Endothelial cell (in vitro differentiated cells): ENCODE results near the gene MRPL21. TPM values are rescaled to one million over a fixed set of nuclear protein-coding genes. Genes with fewer than 3 reads are reported as not detected.

Source experiments
- DNase-seq: peaks from one replicate; pipeline ENCODE4 v3.0.0; 2021; ENCODE audit warnings: low spot score
- H3K27ac Mint-ChIP-seq: one replicate; pipeline ENCODE4 v1.8.0; 2021; ENCODE audit warnings: mixed read lengths, inconsistent platforms; ENCODE audit not compliant: unreplicated experiment
- H3K27me3 Mint-ChIP-seq: one replicate; pipeline ENCODE4 v1.8.0; 2021; ENCODE audit warnings: mild to moderate bottlenecking, moderate library complexity, mixed read lengths, inconsistent platforms; ENCODE audit not compliant: unreplicated experiment
- H3K36me3 Mint-ChIP-seq: one replicate; pipeline ENCODE4 v1.8.0; 2021; ENCODE audit warnings: mild to moderate bottlenecking, low read depth, mixed read lengths, inconsistent platforms; ENCODE audit not compliant: unreplicated experiment
- H3K4me1 Mint-ChIP-seq: one replicate; pipeline ENCODE4 v1.8.0; 2021; ENCODE audit warnings: mild to moderate bottlenecking, mixed read lengths, inconsistent platforms; ENCODE audit not compliant: unreplicated experiment
- H3K4me3 Mint-ChIP-seq: one replicate; pipeline ENCODE4 v1.8.0; 2021; ENCODE audit warnings: mild to moderate bottlenecking, mixed read lengths, inconsistent platforms; ENCODE audit not compliant: unreplicated experiment
- H3K9me3 Mint-ChIP-seq: one replicate; pipeline ENCODE4 v1.8.0; 2021; ENCODE audit warnings: mixed read lengths, inconsistent platforms; ENCODE audit not compliant: unreplicated experiment
- CTCF ChIP-seq: fragments of 200-600 bp; sonication (generic); IDR thresholded peaks from one replicate; pipeline ENCODE4 v1.5.0; 2021; ENCODE audit warnings: antibody characterized with exemption; ENCODE audit not compliant: unreplicated experiment
- total RNA-seq: library from RNA; stranded (reverse); fragmentation: NEBNext Ultra II Directional; extraction: Animal tissue kit (Norgen Biotek cat#: 25700); gene quantifications from one replicate; pipeline ENCODE4 v1.2.1, GENCODE V29; 2021; ENCODE audit not compliant: unreplicated experiment

The MRPL21 gene
- total RNA-seq, 1 donor from 2014 or later, result 54.4 TPM

GRCh38 chr11:68935066-68935465 is 31.4 kb upstream of the MRPL21 start:
- Mint-ChIP-seq H3K36me3 (peaks cover 19% of the 10 kb centered on the region), H3K4me1 (no peaks in the 10 kb centered on the region), H3K27ac (no peak overlapping the region), H3K9me3 (no peaks in the 10 kb centered on the region), H3K4me3 (no peak overlapping the region), H3K27me3 (peaks cover 4% of the 10 kb centered on the region)
- TF ChIP-seq CTCF, result no peak
- no peak for DNase-seq

GRCh38 chr11:68934666-68935065 is 31.0 kb upstream of the MRPL21 start:
- no peak overlapping the region for H3K4me3 Mint-ChIP-seq
- no peaks in the 10 kb centered on the region for H3K4me1 Mint-ChIP-seq
- no peak overlapping the region for H3K27ac Mint-ChIP-seq
- H3K36me3 Mint-ChIP-seq, result peaks cover 21% of the 10 kb centered on the region
- H3K9me3 Mint-ChIP-seq, result no peaks in the 10 kb centered on the region
- TF ChIP-seq CTCF, result no peak
- H3K27me3 Mint-ChIP-seq, result peaks cover 4% of the 10 kb centered on the region
- DNase-seq, result no peak

GRCh38 chr11:68934321-68934645 is 30.7 kb upstream of the MRPL21 start:
- H3K4me3 Mint-ChIP-seq, result no peak overlapping the region
- H3K27ac Mint-ChIP-seq, result no peak overlapping the region
- peaks cover 24% of the 10 kb centered on the region for H3K36me3 Mint-ChIP-seq
- DNase-seq, result no peak
- TF ChIP-seq CTCF, result no peak
- no peaks in the 10 kb centered on the region for H3K4me1 Mint-ChIP-seq
- no peaks in the 10 kb centered on the region for H3K9me3 Mint-ChIP-seq
- peaks cover 4% of the 10 kb centered on the region for H3K27me3 Mint-ChIP-seq

- no peak overlapping the region for H3K27ac Mint-ChIP-seq
- no peak overlapping the region for H3K4me3 Mint-ChIP-seq
- H3K9me3 Mint-ChIP-seq, result no peaks in the 10 kb centered on the region
- peaks cover 4% of the 10 kb centered on the region for H3K27me3 Mint-ChIP-seq
- H3K36me3 Mint-ChIP-seq, result peaks cover 28% of the 10 kb centered on the region
- TF ChIP-seq CTCF, result no peak
- no peaks in the 10 kb centered on the region for H3K4me1 Mint-ChIP-seq
- no peak for DNase-seq
These were observed 30.1 kb upstream of the MRPL21 start for GRCh38 chr11:68933605-68934320.

GRCh38 chr11:68932933-68933577 is 29.4 kb upstream of the MRPL21 start:
- no peak for DNase-seq
- Mint-ChIP-seq H3K27me3 (peaks cover 4% of the 10 kb centered on the region), H3K4me1 (no peaks in the 10 kb centered on the region), H3K4me3 (no peak overlapping the region), H3K27ac (no peak overlapping the region), H3K9me3 (no peaks in the 10 kb centered on the region), H3K36me3 (peaks cover 30% of the 10 kb centered on the region)
- no peak for TF ChIP-seq CTCF
